Muscle layer of colon (tissue), 2 donors: ENCODE measurements around the gene ADPRH.
A peak's percentile ranks its signal among the peaks of the same experiment; 100 is the strongest.
"Not testable (repeated sequence)": the region's sequence is repeated elsewhere in the genome, so short reads cannot be mapped to it uniquely, and the experiment has no call there.

Experiments
- H3K27ac ChIP-seq: one replicate; pipeline ENCODE4 v1.7.0; 2013; ENCODE audit warnings: low read depth, mild to moderate bottlenecking, low read length, moderate library complexity
- H3K27me3 ChIP-seq, 2 donors: one replicate each; pipeline ENCODE4 v1.7.0; 2013; ENCODE audit warnings: low read length in 2 of 2, mild to moderate bottlenecking in 2 of 2; ENCODE audit not compliant: insufficient read depth in 2 of 2, control insufficient read depth in 1 of 2
- H3K36me3 ChIP-seq: one replicate; pipeline ENCODE4 v1.7.0; 2013; ENCODE audit warnings: mild to moderate bottlenecking, low read length; ENCODE audit not compliant: insufficient read depth
- H3K4me1 ChIP-seq: one replicate; pipeline ENCODE4 v1.7.0; 2013; ENCODE audit warnings: mild to moderate bottlenecking, low read length; ENCODE audit not compliant: insufficient read depth
- H3K4me3 ChIP-seq, 2 donors: one replicate each; pipeline ENCODE4 v1.7.0; 2013; ENCODE audit warnings: low read length in 2 of 2, low read depth in 1 of 2, mild to moderate bottlenecking in 1 of 2, moderate library complexity in 1 of 2
- H3K9ac ChIP-seq: one replicate; pipeline ENCODE4 v1.7.0; 2013; ENCODE audit warnings: low read length
- H3K9me3 ChIP-seq: one replicate; pipeline ENCODE4 v1.7.0; 2013; ENCODE audit warnings: mild to moderate bottlenecking, low read length
- donor health status: abdominal sarcoma.
- donor health status: Adenocarcinoma of cecum.

ADPRH gene

GRCh38 chr3:119586733-119587172, 7.5 kb downstream of the ADPRH start:
- Histone ChIP-seq H3K4me3 (no peak overlapping the region), H3K27ac (no peak overlapping the region), H3K4me1 (no peaks in the 10 kb centered on the region), H3K9me3 (no peaks in the 10 kb centered on the region), H3K36me3 (no peaks in the 10 kb centered on the region), H3K27me3 (no peaks in the 10 kb centered on the region), H3K9ac (no peak overlapping the region)

DNA sequence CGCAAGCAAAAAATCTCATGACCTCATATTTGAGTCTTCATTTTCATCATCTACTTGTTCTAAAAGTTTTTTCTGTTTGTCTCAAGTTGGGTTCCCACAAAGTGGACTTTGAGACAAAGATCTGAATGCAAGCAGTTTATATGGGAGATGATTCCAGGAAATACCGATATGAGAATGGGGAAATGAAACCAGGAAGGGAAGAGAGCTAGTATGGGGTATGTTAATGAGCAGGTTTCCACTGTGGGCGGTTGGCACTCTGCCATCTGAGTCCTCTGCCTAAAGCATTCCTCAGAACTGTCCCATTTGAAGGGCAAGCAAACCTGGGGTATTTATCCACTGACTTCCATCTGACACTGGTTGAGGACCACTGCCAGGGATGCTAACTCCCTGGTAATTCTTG, 8.8 kb downstream of the ADPRH start:
- Histone ChIP-seq H3K27ac (no peak overlapping the region), H3K27me3 (no peaks in the 10 kb centered on the region), H3K4me3 (no peak overlapping the region), H3K4me1 (no peaks in the 10 kb centered on the region), H3K9me3 (no peaks in the 10 kb centered on the region), H3K36me3 (no peaks in the 10 kb centered on the region), H3K9ac (no peak overlapping the region)

DNA sequence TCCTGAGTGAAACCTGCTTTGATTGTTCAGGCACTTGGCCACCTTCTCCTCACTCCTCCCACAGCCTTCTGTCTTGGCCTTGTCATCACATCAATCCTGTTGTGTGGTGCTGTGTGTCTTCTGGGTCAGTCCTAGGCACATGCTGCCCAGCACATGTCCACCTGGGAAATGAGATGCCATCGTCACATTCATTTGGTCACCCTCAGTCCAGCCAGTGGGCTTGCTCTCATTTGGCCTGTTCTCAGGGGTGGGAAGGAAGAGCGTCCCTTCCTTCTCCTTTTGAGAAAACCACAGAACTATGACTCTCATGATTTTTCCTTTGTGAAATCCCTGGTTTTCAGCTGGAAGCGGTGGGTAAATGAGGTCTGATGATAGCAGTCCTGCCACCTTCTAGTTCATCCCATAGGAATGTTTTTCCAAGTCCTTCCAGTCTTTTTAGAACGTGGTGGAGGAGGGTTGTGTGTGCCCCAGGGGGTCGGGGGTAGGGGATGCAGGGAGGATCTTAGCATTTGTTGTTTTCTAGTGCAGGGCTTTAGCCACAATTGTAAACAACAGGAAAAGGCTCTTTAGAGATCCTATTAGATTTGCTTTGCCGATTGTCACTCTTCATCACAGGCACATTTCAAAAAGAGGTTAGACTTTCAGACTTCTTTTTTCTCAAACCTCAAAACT, 9.9 kb downstream of the ADPRH start:
- Histone ChIP-seq H3K4me3 (no peak overlapping the region), H3K27ac (no peak overlapping the region), H3K27me3 (no peaks in the 10 kb centered on the region), H3K9me3 (no peaks in the 10 kb centered on the region), H3K9ac (no peak overlapping the region), H3K36me3 (no peaks in the 10 kb centered on the region), H3K4me1 (no peaks in the 10 kb centered on the region)

- Histone ChIP-seq H3K4me1 (no peaks in the 10 kb centered on the region), H3K36me3 (no peaks in the 10 kb centered on the region), H3K4me3 (no peak overlapping the region), H3K9ac (no peak overlapping the region), H3K27me3 (no peaks in the 10 kb centered on the region), H3K27ac (no peak overlapping the region), H3K9me3 (no peaks in the 10 kb centered on the region)
Observed at GRCh38 chr3:119590706-119591105, 11.4 kb downstream of the ADPRH start.

DNA sequence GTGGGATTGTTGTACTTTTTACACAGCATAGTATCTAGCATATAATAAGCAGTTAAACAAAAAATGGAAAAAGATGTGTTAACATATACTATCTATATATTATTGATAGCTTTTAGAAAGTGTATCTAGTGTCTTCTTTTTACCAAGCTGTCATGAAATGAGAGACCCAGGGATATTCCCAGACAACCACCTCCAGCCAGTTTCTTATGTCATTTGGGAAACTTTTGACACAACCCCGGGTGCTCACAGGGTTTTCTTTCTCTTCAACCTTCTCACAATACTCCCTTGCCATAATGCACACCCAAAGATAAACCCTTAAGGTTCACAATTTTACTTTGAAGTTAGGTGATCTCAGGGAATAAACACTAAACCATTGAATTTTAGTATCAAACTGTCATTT, 13.6 kb downstream of the ADPRH start:
- Histone ChIP-seq H3K27ac (no peak overlapping the region), H3K9me3 (no peaks in the 10 kb centered on the region), H3K27me3 (no peaks in the 10 kb centered on the region), H3K4me1 (peaks cover 7% of the 10 kb centered on the region), H3K9ac (no peak overlapping the region), H3K36me3 (no peaks in the 10 kb centered on the region), H3K4me3 (no peak overlapping the region)

DNA sequence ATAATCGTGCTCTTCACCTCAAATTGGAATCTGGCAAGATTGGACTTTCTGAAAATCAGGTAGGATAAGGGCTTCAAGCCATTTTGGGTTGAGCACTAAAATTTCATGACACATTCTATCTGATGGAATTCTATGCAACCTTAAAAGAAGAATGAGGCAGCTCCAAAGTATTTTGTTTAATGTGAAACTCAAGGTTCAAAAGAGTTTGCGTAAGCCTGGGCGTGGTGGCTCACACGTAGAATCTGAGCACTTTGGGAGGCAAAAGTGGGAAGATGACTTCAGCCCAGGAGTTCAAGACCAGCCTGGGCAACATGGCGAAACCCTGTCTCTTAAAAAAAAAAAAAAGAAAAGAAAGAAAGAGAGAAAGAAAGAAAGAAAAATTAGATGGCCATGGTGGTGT, 14.8 kb downstream of the ADPRH start:
- Histone ChIP-seq H3K36me3 (no peaks in the 10 kb centered on the region), H3K9me3 (no peaks in the 10 kb centered on the region), H3K27me3 (no peaks in the 10 kb centered on the region), H3K9ac (no peak overlapping the region), H3K27ac (no peak overlapping the region), H3K4me3 (no peak overlapping the region), H3K4me1 (peaks cover 7% of the 10 kb centered on the region)

DNA sequence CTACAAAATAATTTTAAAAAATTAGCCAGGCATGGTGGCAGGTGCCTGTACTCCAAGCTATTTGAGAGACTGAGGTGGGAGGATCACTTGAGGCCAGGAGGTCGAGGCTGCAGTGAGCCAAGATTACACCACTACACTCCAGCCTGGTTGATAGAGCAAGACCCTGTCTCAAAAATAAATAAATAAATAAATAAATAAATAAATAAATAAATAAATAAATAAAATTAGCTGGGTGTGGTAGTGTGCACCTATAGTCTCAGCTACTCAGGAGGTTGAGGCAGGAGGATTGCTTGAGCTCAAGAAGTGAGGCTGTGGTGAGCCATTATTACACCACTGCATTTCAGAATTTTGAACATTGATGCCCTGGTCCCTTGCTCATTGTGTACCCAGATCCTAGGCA, 15.6 kb downstream of the ADPRH start:
- not testable (repeated sequence) for H3K27ac ChIP-seq

DNA sequence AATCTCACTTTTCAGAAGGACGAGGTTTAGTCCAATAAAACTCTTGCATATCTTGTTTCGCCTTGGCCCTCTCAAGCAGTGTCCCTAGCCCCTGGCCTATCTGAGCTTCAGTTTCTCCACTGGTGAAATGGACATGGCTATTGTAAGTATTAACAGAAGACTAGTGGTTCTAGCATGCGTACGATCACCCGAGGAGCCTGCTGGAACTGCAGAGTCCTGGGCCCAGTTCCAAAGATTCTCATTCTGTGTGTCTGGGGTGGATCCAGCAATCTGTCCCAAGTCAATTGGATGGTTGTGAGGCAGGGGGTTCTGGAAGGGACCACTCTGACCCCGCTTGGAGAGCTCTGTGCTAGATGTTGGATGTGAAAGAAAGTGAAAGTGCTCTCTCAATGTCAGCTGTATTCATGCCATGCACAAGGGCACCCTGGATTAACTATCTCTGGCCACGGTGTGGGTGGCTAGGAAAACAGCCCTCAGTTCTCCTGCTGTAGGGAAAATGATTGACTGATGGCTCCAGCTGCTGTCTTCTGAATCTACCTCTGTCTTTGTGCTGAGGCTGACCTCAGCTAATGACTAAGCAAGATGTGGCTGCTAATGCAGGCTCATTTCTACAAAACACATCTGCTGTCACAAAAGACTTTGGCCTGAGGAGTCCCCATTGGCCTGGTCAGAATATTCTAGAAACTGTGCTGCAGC, 16.5 kb downstream of the ADPRH start:
- Histone ChIP-seq H3K27me3 (no peaks in the 10 kb centered on the region), H3K36me3 (no peaks in the 10 kb centered on the region), H3K4me3 (peak overlapping the region in 1 of 2 donors; percentile 41), H3K27ac (no peak overlapping the region), H3K9me3 (no peaks in the 10 kb centered on the region), H3K9ac (peak overlapping the region; percentile 5), H3K4me1 (peaks cover 7% of the 10 kb centered on the region)

More for the DNA sequence above, 15.6 kb downstream of the ADPRH start:
- H3K9ac ChIP-seq, H3K36me3 ChIP-seq, H3K27me3 ChIP-seq, H3K4me3 ChIP-seq, H3K9me3 ChIP-seq, H3K4me1 ChIP-seq: not testable (repeated sequence)

DNA sequence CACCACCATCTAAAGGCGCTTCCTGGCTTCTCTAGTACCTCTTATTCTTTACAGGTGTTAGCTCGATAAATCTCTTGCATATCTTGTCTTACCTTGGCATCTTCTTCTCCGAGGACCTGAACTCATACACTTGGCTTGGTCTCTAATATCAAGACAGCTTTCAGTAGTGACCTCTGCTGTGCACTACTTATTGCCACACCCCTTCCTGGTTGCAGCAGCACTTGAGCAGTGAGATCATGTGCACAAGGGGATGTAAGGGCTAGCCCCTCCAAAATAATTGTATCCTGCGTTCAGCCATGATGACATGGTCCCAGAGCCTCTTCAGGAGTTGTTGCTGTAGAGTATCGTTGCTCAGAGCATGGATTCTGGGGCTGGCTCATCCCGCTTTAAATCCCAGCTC, 17.1 kb downstream of the ADPRH start:
- Histone ChIP-seq H3K9ac (no peak overlapping the region), H3K9me3 (no peaks in the 10 kb centered on the region), H3K27me3 (no peaks in the 10 kb centered on the region), H3K27ac (no peak overlapping the region), H3K4me3 (peak overlapping the region in 1 of 2 donors; percentile 41), H3K4me1 (peaks cover 7% of the 10 kb centered on the region), H3K36me3 (no peaks in the 10 kb centered on the region)

- H3K27me3 ChIP-seq = no peaks in the 10 kb centered on the region
- H3K4me3 ChIP-seq = no peak within 1 kb of the TSS
- peaks cover 7% of the 10 kb centered on the region for H3K4me1 ChIP-seq
- H3K9me3 ChIP-seq = no peaks in the 10 kb centered on the region
- peak within 1 kb of the TSS; percentile 9 for H3K27ac ChIP-seq
- no peak within 1 kb of the TSS for H3K9ac ChIP-seq
- no peaks in the 10 kb centered on the region for H3K36me3 ChIP-seq
Observed at GRCh38 chr3:119597548-119598288, 18.4 kb downstream of the ADPRH start, which contains the start of gene PLA1A. PLA1A (plus strand) TSS chr3:119597885; CDS start chr3:119597914, 29 bp downstream.

DNA sequence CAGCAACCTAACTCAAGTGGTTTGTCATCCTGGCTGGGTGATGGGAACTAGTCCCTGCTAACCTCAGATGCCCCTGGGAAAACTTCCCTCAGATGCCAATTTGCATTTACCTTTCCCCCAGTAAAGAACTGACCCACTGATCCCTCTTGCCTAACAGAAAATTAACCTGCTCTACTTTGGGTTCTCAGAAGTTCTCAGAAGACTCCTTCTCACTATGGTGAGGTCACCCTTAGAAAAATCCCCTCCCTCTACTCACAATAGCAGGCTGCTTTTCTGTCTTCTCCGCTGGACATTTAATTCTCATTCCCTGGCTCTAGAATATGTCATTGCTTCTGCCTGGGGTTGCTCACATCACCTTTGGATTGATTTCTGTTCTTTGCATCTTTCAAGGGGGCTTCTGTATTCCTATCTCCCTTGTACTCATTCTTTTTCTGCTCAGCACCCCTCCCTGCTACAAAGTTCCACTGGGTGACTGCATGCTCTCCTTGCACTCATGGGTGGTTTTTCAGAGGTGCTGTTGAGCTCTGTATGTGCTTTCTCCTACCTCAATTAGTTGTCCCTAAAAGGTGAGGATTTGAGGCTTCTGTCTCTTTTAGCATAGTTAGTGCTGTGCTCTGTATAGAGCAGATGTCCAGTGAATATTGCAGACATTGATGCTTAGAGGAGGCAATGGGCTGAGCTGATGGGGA, 19.3 kb downstream of the ADPRH start:
- Histone ChIP-seq H3K36me3 (no peaks in the 10 kb centered on the region), H3K9me3 (no peaks in the 10 kb centered on the region), H3K27ac (no peak overlapping the region), H3K4me1 (peaks cover 7% of the 10 kb centered on the region), H3K9ac (no peak overlapping the region), H3K27me3 (no peaks in the 10 kb centered on the region), H3K4me3 (no peak overlapping the region)
